ENCODE measurements around the gene CACNB4. TPM values are rescaled to one million over a fixed set of nuclear protein-coding genes. Genes with fewer than 3 reads are reported as not detected.

The CACNB4 gene
- total RNA-seq, 2 experiments from 2014 or later, result 0.06 to 0.76 TPM

- CTCF ChIA-PET (ENCODE audit: unreplicated experiment), result no interaction called here
- intact Hi-C loops (cut with micrococcal nuclease; ENCODE audit: unreplicated experiment), result no loop called here
- no TSS peak for BruUV-seq (replicated peaks)
Measured at GRCh38 chr2:151968770-151969470, 129.9 kb downstream of the CACNB4 start.

GRCh38 chr2:151967829-151968722 lies 130.8 kb downstream of the CACNB4 start:
- ChIA-PET CTCF (ENCODE audit: unreplicated experiment) (no interaction called here), POLR2A (no interaction called here)
- H3K9me3 ChIP-seq (ENCODE audit: low read length), result no peaks in the 10 kb centered on the region
- H3K79me2 ChIP-seq (ENCODE audit: insufficient read depth, low read depth, low read length), result no peaks in the 10 kb centered on the region
- TF ChIP-seq, protein P1, sequence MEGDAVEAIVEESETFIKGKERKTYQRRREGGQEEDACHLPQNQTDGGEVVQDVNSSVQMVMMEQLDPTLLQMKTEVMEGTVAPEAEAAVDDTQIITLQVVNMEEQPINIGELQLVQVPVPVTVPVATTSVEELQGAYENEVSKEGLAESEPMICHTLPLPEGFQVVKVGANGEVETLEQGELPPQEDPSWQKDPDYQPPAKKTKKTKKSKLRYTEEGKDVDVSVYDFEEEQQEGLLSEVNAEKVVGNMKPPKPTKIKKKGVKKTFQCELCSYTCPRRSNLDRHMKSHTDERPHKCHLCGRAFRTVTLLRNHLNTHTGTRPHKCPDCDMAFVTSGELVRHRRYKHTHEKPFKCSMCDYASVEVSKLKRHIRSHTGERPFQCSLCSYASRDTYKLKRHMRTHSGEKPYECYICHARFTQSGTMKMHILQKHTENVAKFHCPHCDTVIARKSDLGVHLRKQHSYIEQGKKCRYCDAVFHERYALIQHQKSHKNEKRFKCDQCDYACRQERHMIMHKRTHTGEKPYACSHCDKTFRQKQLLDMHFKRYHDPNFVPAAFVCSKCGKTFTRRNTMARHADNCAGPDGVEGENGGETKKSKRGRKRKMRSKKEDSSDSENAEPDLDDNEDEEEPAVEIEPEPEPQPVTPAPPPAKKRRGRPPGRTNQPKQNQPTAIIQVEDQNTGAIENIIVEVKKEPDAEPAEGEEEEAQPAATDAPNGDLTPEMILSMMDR (conservative IDR thresholded peaks at IDR 0.05; ENCODE audit: low read length), result no peak
- no peak for TF ChIP-seq EZH2phosphoT487 (IDR thresholded peaks at IDR 0.05; ENCODE audit: borderline replicate concordance, low read depth, low read length)
- H2AFZ ChIP-seq (ENCODE audit: low read length), result no peak overlapping the region
- no peaks in the 10 kb centered on the region for H3K36me3 ChIP-seq (ENCODE audit: insufficient read depth, low read length)
- intact Hi-C loops (cut with micrococcal nuclease; ENCODE audit: unreplicated experiment), result no loop called here
- no peaks in the 10 kb centered on the region for H3K4me1 ChIP-seq (ENCODE audit: insufficient read depth, low read length, poor library complexity, severe bottlenecking)
- H3K4me2 ChIP-seq (ENCODE audit: low read length), result no peak overlapping the region
- H3K4me3 ChIP-seq (ENCODE audit: low read depth, low read length, poor library complexity, severe bottlenecking), result no peak overlapping the region
- no peak overlapping the region for H3K27ac ChIP-seq (ENCODE audit: low read depth, low read length, poor library complexity, severe bottlenecking)
- DNase-seq (ENCODE audit: low spot score), result no peak
- no peaks in the 10 kb centered on the region for H4K20me1 ChIP-seq (ENCODE audit: insufficient read depth, low read length)
- H3K9me2 ChIP-seq (ENCODE audit: insufficient read depth, low read length), result no peaks in the 10 kb centered on the region
- BruUV-seq (replicated peaks), result no TSS peak

More at GRCh38 chr2:151968770-151969470, 129.9 kb downstream of the CACNB4 start:
- Histone ChIP-seq H3K9me2 (ENCODE audit: insufficient read depth, low read length) (no peaks in the 10 kb centered on the region), H3K4me3 (ENCODE audit: low read depth, low read length, poor library complexity, severe bottlenecking) (no peak overlapping the region), H3K4me1 (ENCODE audit: insufficient read depth, low read length, poor library complexity, severe bottlenecking) (no peaks in the 10 kb centered on the region), H3K4me2 (ENCODE audit: low read length) (no peak overlapping the region), H3K9me3 (ENCODE audit: low read length) (no peaks in the 10 kb centered on the region), H2AFZ (ENCODE audit: low read length) (no peak overlapping the region), H4K20me1 (ENCODE audit: insufficient read depth, low read length) (no peaks in the 10 kb centered on the region), H3K36me3 (ENCODE audit: insufficient read depth, low read length) (no peaks in the 10 kb centered on the region), H3K27ac (ENCODE audit: low read depth, low read length, poor library complexity, severe bottlenecking) (no peak overlapping the region), H3K79me2 (ENCODE audit: insufficient read depth, low read depth, low read length) (no peaks in the 10 kb centered on the region)
- TF ChIP-seq EZH2phosphoT487 (IDR thresholded peaks at IDR 0.05; ENCODE audit: borderline replicate concordance, low read depth, low read length), result no peak
- TF ChIP-seq, protein P1 (conservative IDR thresholded peaks at IDR 0.05; ENCODE audit: low read length), result no peak
- POLR2A ChIA-PET, result interaction anchor here (1.4 kb wide), 1 partner anchor 12 kb away, joined by 4 read pairs; no protein-coding TSS in a partner anchor
- no peak for DNase-seq (ENCODE audit: low spot score)

Measured in OCI-LY7 (cell line).